Mesodermal cell (in vitro differentiated cells): ENCODE data around the gene TRAF5.

Source experiments
- H3K27ac ChIP-seq: 2 replicates; pipeline ENCODE4 v1.7.0; 2013; ENCODE audit warnings: mild to moderate bottlenecking, low read depth, low read length, moderate library complexity; ENCODE audit not compliant: severe bottlenecking
- H3K36me3 ChIP-seq: 2 replicates; pipeline ENCODE4 v1.7.1; 2013; ENCODE audit warnings: mild to moderate bottlenecking, low read length, moderate library complexity; ENCODE audit not compliant: control insufficient read depth, insufficient read depth
- H3K4me1 ChIP-seq: one replicate; pipeline ENCODE4 v1.7.1; 2013; ENCODE audit warnings: mild to moderate bottlenecking, low read length; ENCODE audit not compliant: insufficient read depth, control insufficient read depth, poor library complexity, severe bottlenecking
- H3K4me3 ChIP-seq: 2 replicates; pipeline ENCODE4 v1.7.0; 2013; ENCODE audit warnings: low read length, control low read depth, mild to moderate bottlenecking; ENCODE audit not compliant: insufficient read depth, poor library complexity, severe bottlenecking; ENCODE audit errors: extremely low read depth
- H3K9me3 ChIP-seq: 2 replicates; pipeline ENCODE4 v1.7.1; 2013; ENCODE audit warnings: mild to moderate bottlenecking, low read length, moderate library complexity; ENCODE audit not compliant: control insufficient read depth
- WGBS, 2 experiments: methylation state at CpG; one replicate each; pipeline ENCODE4 v1.1.5; 2013; ENCODE audit warnings: missing lambda C conversion rate in 2 of 2; ENCODE audit not compliant: insufficient coverage in 2 of 2; 5-methylcytosine and 5-hydroxymethylcytosine counted together

TRAF5 gene

GRCh38 chr1:211359876-211360275 lies 33.2 kb downstream of the TRAF5 start:
- Histone ChIP-seq H3K36me3 (peaks cover 11% of the 10 kb centered on the region), H3K9me3 (no peaks in the 10 kb centered on the region), H3K4me1 (no peaks in the 10 kb centered on the region), H3K27ac (no peak overlapping the region), H3K4me3 (no peak overlapping the region)
- WGBS, 2 experiments = 96 to 100% methylated on average over 1 to 3 of the region's 3 CpGs

DNA sequence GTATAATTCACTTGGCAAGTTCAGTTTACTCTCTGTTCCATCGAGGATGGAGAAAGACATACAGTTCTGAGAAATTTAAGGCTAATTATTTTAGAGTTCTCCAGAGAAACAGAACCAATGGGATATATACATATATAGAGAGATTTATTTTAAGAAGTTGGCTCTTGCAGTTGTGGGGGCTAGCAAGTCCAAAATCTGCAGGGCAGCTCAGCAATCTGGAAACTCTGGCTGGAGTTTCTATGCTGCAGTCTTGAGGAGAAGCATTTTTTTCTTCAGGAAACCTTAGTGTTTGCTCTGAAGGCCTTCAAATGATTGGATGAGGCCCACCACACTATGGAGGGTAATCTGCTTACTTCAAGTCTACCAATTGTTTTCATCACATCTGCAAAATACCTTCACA lies 34.6 kb downstream of the TRAF5 start:
- peaks cover 11% of the 10 kb centered on the region for H3K36me3 ChIP-seq
- no peaks in the 10 kb centered on the region for H3K9me3 ChIP-seq
- no CpG with 5 or more reads among the region's 1 CpG for WGBS, 2 experiments

GRCh38 chr1:211369640-211370039 lies 43.0 kb downstream of the TRAF5 start:
- Histone ChIP-seq H3K36me3 (no peaks in the 10 kb centered on the region), H3K4me3 (no peak overlapping the region), H3K27ac (no peak overlapping the region), H3K9me3 (no peaks in the 10 kb centered on the region), H3K4me1 (no peaks in the 10 kb centered on the region)
- 94 to 100% methylated on average over 2 to 3 of the region's 9 CpGs for whole genome bisulfite sequencing, 2 experiments

More for the DNA sequence above, 34.6 kb downstream of the TRAF5 start:
- no peaks in the 10 kb centered on the region for H3K4me1 ChIP-seq
- H3K4me3 ChIP-seq = no peak overlapping the region
- no peak overlapping the region for H3K27ac ChIP-seq

GRCh38 chr1:211370669-211371068 lies 44.0 kb downstream of the TRAF5 start:
- Histone ChIP-seq H3K9me3 (no peaks in the 10 kb centered on the region), H3K4me1 (no peaks in the 10 kb centered on the region), H3K4me3 (no peak overlapping the region), H3K36me3 (no peaks in the 10 kb centered on the region), H3K27ac (no peak overlapping the region)
- no CpG with 5 or more reads among the region's 2 CpGs for WGBS, 2 experiments

- H3K4me1 ChIP-seq = peaks cover 2% of the 10 kb centered on the region
- H3K9me3 ChIP-seq = no peaks in the 10 kb centered on the region
- 100% methylated on average over 1 of the region's 1 CpG; no CpG with 5 or more reads in 1 of the 2 experiments for WGBS, 2 experiments
- no peak overlapping the region for H3K27ac ChIP-seq
- no peaks in the 10 kb centered on the region for H3K36me3 ChIP-seq
- no peak overlapping the region for H3K4me3 ChIP-seq
Observed at GRCh38 chr1:211371406-211372105, 44.9 kb downstream of the TRAF5 start.

DNA sequence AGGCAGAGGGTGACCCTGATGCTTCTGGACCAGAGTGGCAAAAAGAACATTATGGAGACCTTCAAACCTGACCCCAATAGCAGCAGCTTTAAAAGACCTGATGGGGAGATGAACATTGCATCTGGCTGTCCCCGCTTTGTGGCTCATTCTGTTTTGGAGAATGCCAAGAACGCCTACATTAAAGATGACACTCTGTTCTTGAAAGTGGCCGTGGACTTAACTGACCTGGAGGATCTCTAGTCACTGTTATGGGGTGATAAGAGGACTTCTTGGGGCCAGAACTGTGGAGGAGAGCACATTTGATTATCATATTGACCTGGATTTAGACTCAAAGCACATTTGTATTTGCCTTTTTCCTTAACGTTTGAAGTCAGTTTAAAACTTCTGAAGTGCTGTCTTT lies 45.8 kb downstream of the TRAF5 start:
- H3K36me3 ChIP-seq = no peaks in the 10 kb centered on the region
- 89 to 91% methylated on average over 2 to 3 of the region's 4 CpGs for WGBS, 2 experiments
- no peaks in the 10 kb centered on the region for H3K9me3 ChIP-seq

GRCh38 chr1:211375146-211375818 lies 48.6 kb downstream of the TRAF5 start:
- Histone ChIP-seq H3K27ac (no peak overlapping the region), H3K4me1 (peaks cover 27% of the 10 kb centered on the region), H3K4me3 (no peak overlapping the region), H3K36me3 (no peaks in the 10 kb centered on the region), H3K9me3 (no peaks in the 10 kb centered on the region)
- 54 to 71% methylated on average over 3 of the region's 5 CpGs for WGBS, 2 experiments

More for the DNA sequence above, 45.8 kb downstream of the TRAF5 start:
- Histone ChIP-seq H3K27ac (no peak overlapping the region), H3K4me1 (peaks cover 12% of the 10 kb centered on the region), H3K4me3 (no peak overlapping the region)

- no peaks in the 10 kb centered on the region for H3K9me3 ChIP-seq
- no peak overlapping the region for H3K4me3 ChIP-seq
- H3K36me3 ChIP-seq = no peaks in the 10 kb centered on the region
- peaks cover 27% of the 10 kb centered on the region for H3K4me1 ChIP-seq
- H3K27ac ChIP-seq = no peak overlapping the region
- WGBS, 2 experiments = 50% methylated on average over 1 of the region's 2 CpGs
Observed at GRCh38 chr1:211375949-211376348, 49.3 kb downstream of the TRAF5 start.

- H3K9me3 ChIP-seq = no peaks in the 10 kb centered on the region
- WGBS, 2 experiments = 85 to 94% methylated on average over 2 to 3 of the region's 4 CpGs
- no peak overlapping the region for H3K4me3 ChIP-seq
- no peaks in the 10 kb centered on the region for H3K36me3 ChIP-seq
- peak overlapping the region; percentile 0 for H3K27ac ChIP-seq
- peaks cover 27% of the 10 kb centered on the region for H3K4me1 ChIP-seq
Observed at GRCh38 chr1:211376807-211377470, 50.3 kb downstream of the TRAF5 start.

DNA sequence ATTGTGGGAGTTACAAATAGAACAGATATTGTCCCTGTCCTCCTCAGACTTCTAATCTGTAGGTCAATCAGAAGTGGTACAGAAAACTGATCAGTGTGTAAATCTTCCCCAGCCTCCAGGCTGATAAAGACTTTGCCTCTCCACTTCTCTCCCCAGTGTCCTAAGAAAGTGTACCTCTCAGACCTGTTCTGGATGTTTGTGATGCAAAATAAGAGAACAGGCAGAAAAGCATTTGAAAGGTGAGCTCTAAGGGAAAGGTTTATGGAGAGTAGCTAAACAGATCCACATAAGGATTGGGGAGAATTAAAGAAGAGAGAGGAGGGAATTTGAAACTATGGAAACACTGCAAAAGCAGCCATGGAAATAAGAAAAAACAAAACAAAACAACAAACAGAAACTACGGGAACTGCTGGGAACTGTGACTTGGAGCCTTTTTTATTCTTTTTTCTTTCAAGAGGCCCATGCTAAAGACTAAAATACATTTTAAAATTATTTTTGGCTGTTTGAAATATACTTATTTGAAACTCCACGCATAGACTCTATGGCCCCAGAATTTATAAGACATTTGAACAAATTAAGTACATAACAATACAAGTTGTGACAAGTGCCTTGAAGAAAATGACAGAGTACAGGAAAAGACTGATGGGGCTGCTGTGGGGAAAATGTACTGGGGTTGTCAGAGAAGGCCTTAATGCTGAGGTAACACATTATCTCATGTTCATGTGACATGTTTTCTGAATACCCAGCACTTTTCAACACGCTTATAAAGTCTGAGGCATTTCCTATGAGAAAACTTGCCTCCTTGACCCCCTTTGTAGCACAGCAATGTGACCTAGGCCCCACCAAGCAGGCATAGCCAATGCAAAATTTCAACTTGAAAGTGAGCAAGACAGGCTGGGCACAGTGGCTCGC lies 51.2 kb downstream of the TRAF5 start:
- peaks cover 30% of the 10 kb centered on the region for H3K4me1 ChIP-seq
- H3K36me3 ChIP-seq = no peaks in the 10 kb centered on the region
- peak overlapping the region; percentile 0 for H3K27ac ChIP-seq
- H3K4me3 ChIP-seq = no peak overlapping the region
- 89 to 90% methylated on average over 2 of the region's 4 CpGs for WGBS, 2 experiments
- H3K9me3 ChIP-seq = no peaks in the 10 kb centered on the region
